RWPE2 (cell line): ENCODE data around the gene APLN.

Experiments
- ATAC-seq: fragments of 200-7000 bp; cut with Tn5 transposase; 3 replicates; pipeline ENCODE4 v1.9.1; 2021; ENCODE audit warnings: low read depth
- DNase-seq: peaks from one replicate; pipeline ENCODE4 v3.0.0-alpha.2; 2020; ENCODE audit warnings: low spot score
- H3K27ac ChIP-seq: fragments of 450-650 bp; 2 replicates; pipeline ENCODE4 v1.5.1; 2017; ENCODE audit warnings: mild to moderate bottlenecking; ENCODE audit not compliant: poor library complexity, severe bottlenecking
- H3K27me3 ChIP-seq: fragments of 250-450 bp; sonication (Bioruptor Pico); 2 replicates; pipeline ENCODE4 v1.5.1; 2021; ENCODE audit warnings: mild to moderate bottlenecking, moderate library complexity; ENCODE audit not compliant: insufficient read depth, poor library complexity, severe bottlenecking
- H3K36me3 ChIP-seq: fragments of 250-450 bp; sonication (Bioruptor Pico); 2 replicates; pipeline ENCODE4 v1.5.1; 2020; ENCODE audit warnings: low read depth, mild to moderate bottlenecking, moderate library complexity
- H3K4me1 ChIP-seq: fragments of 250-450 bp; sonication (Bioruptor Pico); 2 replicates; pipeline ENCODE4 v1.5.1; 2021; ENCODE audit warnings: mild to moderate bottlenecking, moderate library complexity; ENCODE audit not compliant: insufficient read depth, poor library complexity, severe bottlenecking
- H3K4me3 ChIP-seq: fragments of 250-450 bp; sonication (Bioruptor Pico); 2 replicates; pipeline ENCODE4 v1.5.1; 2021; ENCODE audit warnings: mild to moderate bottlenecking, moderate library complexity; ENCODE audit not compliant: severe bottlenecking
- H3K9me3 ChIP-seq: fragments of 250-450 bp; sonication (Bioruptor Pico); 2 replicates; pipeline ENCODE4 v1.5.1; 2021; ENCODE audit warnings: mild to moderate bottlenecking, moderate library complexity; ENCODE audit not compliant: severe bottlenecking
- TF ChIP-seq, protein P1 (sequence below): fragments of 450-650 bp; IDR thresholded peaks from one replicate; pipeline ENCODE4 v1.5.1; 2017; ENCODE audit warnings: mild to moderate bottlenecking, moderate library complexity; ENCODE audit not compliant: poor library complexity, severe bottlenecking

APLN gene

GRCh38 chrX:129655547-129656249, 942 bp upstream of the APLN start:
- ATAC-seq (peak; percentile 55), DNase-seq (no peak)
- TF ChIP-seq, protein P1, sequence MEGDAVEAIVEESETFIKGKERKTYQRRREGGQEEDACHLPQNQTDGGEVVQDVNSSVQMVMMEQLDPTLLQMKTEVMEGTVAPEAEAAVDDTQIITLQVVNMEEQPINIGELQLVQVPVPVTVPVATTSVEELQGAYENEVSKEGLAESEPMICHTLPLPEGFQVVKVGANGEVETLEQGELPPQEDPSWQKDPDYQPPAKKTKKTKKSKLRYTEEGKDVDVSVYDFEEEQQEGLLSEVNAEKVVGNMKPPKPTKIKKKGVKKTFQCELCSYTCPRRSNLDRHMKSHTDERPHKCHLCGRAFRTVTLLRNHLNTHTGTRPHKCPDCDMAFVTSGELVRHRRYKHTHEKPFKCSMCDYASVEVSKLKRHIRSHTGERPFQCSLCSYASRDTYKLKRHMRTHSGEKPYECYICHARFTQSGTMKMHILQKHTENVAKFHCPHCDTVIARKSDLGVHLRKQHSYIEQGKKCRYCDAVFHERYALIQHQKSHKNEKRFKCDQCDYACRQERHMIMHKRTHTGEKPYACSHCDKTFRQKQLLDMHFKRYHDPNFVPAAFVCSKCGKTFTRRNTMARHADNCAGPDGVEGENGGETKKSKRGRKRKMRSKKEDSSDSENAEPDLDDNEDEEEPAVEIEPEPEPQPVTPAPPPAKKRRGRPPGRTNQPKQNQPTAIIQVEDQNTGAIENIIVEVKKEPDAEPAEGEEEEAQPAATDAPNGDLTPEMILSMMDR = peak; percentile 45
- Histone ChIP-seq H3K27me3 (no peaks in the 10 kb centered on the region), H3K9me3 (no peaks in the 10 kb centered on the region), H3K27ac (no peak overlapping the region), H3K4me3 (no peak overlapping the region), H3K36me3 (no peaks in the 10 kb centered on the region), H3K4me1 (no peaks in the 10 kb centered on the region)

DNA sequence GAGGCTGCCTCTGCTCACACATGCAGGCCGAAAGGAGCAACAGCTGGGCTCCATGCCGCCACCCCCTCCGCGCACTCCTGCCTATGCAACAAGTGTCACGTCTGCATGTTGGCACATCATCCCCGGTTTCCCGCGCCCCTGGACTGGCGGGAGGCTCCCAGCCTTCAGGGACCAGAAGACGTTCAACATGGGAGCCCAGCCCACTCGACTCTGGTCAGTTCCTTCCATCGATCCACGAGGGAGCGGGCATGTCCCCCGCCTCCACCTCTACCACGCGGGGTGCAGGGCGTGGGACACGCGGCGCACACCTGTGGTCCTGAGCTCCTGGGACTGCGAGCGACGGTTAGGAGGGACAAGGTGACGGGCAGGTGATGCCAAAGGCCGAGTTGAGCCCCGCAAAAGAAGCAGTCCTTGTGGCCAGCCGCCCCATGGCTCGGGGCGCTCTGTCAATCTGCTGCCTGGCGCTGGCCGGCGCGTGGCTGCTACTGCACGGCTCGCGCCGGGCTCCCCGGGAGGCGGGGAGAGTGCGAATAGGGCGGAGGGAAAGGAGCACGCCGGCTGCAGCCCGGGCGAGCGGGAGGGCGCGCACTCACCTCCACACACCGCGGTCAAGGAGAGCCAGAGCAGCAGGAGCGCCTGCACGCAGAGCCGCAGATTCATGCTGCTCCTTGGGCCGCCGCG, 645 bp downstream of the APLN start:
- no peaks in the 10 kb centered on the region for H3K4me1 ChIP-seq
- TF ChIP-seq, protein P1 = no peak
- H3K27me3 ChIP-seq = no peaks in the 10 kb centered on the region
- ATAC-seq (peak; percentile 53), DNase-seq (no peak)
- H3K36me3 ChIP-seq = no peaks in the 10 kb centered on the region
- H3K4me3 ChIP-seq = peak overlapping the region; percentile 40
- no peak overlapping the region for H3K27ac ChIP-seq
- no peaks in the 10 kb centered on the region for H3K9me3 ChIP-seq

- no peak overlapping the region for H3K27ac ChIP-seq
- ATAC-seq = no peak
- DNase-seq = no peak
- TF ChIP-seq, protein P1 = no peak
- H3K9me3 ChIP-seq = no peaks in the 10 kb centered on the region
- H3K36me3 ChIP-seq = no peaks in the 10 kb centered on the region
- H3K4me3 ChIP-seq = peak overlapping the region; percentile 40
- H3K27me3 ChIP-seq = no peaks in the 10 kb centered on the region
- no peaks in the 10 kb centered on the region for H3K4me1 ChIP-seq
These were observed 1.4 kb downstream of the APLN start for GRCh38 chrX:129653181-129653970.

DNA sequence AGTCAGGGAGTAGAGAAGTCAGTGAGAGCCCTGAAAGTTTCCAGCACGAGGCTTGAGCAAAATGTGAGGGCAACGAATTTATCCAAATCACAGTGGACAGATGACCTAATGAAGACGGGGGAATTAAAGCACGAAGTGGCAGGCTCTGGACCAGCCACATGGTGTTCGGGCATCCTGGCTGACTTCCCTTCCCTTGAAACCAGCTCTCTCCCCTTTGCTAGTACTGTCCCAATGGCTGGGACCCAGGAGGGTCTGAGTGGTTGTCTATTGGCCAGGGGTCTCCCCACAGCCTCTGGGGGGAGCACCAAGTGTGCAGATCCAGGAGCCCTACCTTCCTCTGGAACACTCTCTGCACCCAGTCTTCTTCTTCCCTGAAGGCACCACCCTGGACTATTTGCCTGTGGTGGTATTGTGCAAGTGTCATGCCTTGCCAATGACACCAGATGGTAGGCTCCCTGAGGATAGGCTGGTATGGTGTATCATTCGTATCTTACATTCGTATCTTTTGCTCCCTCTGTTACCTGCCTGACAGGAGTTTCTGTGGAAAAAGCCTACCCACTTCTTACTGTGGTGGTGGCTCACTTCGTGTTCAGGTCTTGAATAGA, 2.1 kb downstream of the APLN start:
- Histone ChIP-seq H3K36me3 (no peaks in the 10 kb centered on the region), H3K4me1 (no peaks in the 10 kb centered on the region), H3K4me3 (no peak overlapping the region), H3K27me3 (no peaks in the 10 kb centered on the region), H3K9me3 (no peaks in the 10 kb centered on the region), H3K27ac (no peak overlapping the region)
- TF ChIP-seq, protein P1 = no peak
- no peak for ATAC-seq
- DNase-seq = no peak
